Renal cortical epithelial cell (primary cell): ENCODE data around the gene SAP130. TPM values are rescaled to one million over a fixed set of nuclear protein-coding genes. Genes with fewer than 3 reads are reported as not detected.

Source experiments
- DNase-seq: peaks from one replicate; pipeline ENCODE4 v3.0.0-alpha.2; 2011; ENCODE audit warnings: low read depth
- total RNA-seq: library from RNA; depleted of rRNA; stranded (reverse); fragments of >200 nt; gene quantifications from 2 replicates; pipeline ENCODE4 v1.2.3, GENCODE V29; 2014

The SAP130 gene
- total RNA-seq, 1 donor from 2014 or later: 6.8 TPM

DNA sequence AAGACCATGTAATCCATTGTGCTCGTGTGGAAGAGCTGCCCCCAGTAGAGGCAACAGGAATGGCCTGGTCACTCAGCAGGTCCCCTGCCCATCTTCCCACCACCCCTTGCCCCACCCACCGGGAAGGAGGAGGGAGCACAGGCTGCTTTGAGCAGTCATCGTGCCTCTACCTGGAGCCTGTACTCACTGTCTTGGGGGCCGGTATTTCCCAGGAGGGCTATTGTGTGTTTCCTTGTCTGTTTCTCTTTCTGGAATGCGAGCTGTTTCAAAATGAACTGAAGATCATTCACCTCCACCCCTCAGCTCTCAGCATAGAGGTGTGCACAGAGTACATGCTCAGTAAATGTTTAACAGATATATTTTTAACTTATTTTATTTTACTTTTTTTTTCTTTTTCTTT, 134.4 kb downstream of the SAP130 start:
- peak; percentile 59 for DNase-seq

DNA sequence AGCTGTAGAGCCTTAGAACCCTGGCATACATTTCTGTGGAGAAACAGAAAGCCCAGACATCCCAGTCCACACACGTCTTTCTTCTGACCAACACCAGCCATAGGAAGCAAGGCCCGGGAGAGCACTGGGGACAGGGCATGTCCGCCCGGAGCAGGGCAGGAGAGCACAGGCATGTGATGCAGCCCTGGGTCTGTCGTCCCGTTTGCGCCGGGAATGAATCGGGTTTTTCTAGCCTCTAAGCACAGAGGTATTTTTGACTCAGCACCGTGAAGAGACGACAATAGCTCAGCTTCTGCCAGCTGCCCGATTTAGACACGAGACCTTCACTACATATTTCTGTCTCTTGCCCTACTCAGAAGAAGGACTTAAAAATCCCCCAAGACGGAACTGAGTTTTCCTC, 134.8 kb downstream of the SAP130 start:
- no peak for DNase-seq

DNA sequence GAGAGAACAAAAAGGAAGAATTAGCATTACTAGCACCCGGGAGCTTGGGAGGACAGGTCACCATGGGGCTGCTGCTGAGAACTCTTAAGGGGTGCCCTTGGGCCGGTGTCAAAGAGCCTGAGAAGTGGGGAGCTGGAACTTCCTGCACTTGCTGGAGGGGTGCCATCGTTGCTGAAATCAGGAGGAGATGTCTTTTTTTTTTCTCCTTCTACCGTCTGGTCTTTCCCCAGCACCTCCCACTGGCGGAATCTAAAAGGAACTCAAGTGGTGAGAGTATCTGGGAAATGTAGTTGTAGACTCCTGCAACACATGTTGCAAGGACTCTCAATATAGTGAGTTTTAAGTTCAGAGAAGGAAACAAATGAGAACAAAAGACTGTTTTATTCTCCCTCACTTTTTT, 136.0 kb downstream of the SAP130 start:
- no peak for DNase-seq

Other genes starting within 250 kb of the SAP130 start
- gene WDR33, start 216.9 kb downstream of the SAP130 start, total RNA-seq: 20.7 and 60.7 TPM in 2 replicates
- 16.8 and 32.1 TPM in 2 replicates for gene POLR2D, start 169.9 kb downstream of the SAP130 start, total RNA-seq
- gene AMMECR1L, start 142.1 kb downstream of the SAP130 start, total RNA-seq: 21.0 and 27.6 TPM in 2 replicates
- gene UGGT1, start 63.1 kb upstream of the SAP130 start, total RNA-seq: 72.6 and 126 TPM in 2 replicates